Astrocyte (in vitro differentiated cells and primary cell): ENCODE data around the gene CCNB1IP1. TPM values are rescaled to one million over a fixed set of nuclear protein-coding genes. Genes with fewer than 3 reads are reported as not detected.

Experiments
- DNase-seq: peaks from one replicate; pipeline ENCODE4 v3.0.0-alpha.2; 2010; ENCODE audit warnings: low read depth
- FAIRE-seq: peaks from 2 replicates; lab custom pipeline; 2011; peaks lifted over from hg19 to GRCh38; lab: Jason Lieb, UNC
- H2AFZ ChIP-seq: 2 replicates; pipeline ENCODE4 v1.6.0; 2012; ENCODE audit warnings: low read depth, low read length, inconsistent platforms
- H3K27ac ChIP-seq: 2 replicates; pipeline ENCODE4 v1.5.1; 2011; ENCODE audit warnings: low read depth, low read length, inconsistent platforms
- H3K27me3 ChIP-seq: 2 replicates; pipeline ENCODE4 v1.6.0; 2011; ENCODE audit warnings: low read length, inconsistent platforms; ENCODE audit not compliant: insufficient read depth
- H3K36me3 ChIP-seq: 2 replicates; pipeline ENCODE4 v1.5.1; 2011; ENCODE audit warnings: low read length, inconsistent platforms; ENCODE audit not compliant: insufficient read depth
- H3K4me1 ChIP-seq: 2 replicates; pipeline ENCODE4 v1.5.1; 2011; ENCODE audit warnings: low read length, inconsistent platforms; ENCODE audit not compliant: insufficient read depth
- H3K4me2 ChIP-seq: 2 replicates; pipeline ENCODE4 v1.6.0; 2012; ENCODE audit warnings: low read length, inconsistent platforms
- H3K4me3 ChIP-seq: 2 replicates; pipeline ENCODE4 v1.5.1; 2011; ENCODE audit warnings: low read depth, mild to moderate bottlenecking, low read length, inconsistent platforms; ENCODE audit not compliant: insufficient read depth
- H3K79me2 ChIP-seq: 2 replicates; pipeline ENCODE4 v1.6.0; 2012; ENCODE audit warnings: mild to moderate bottlenecking, low read length, inconsistent platforms; ENCODE audit not compliant: insufficient read depth
- H3K9ac ChIP-seq: 2 replicates; pipeline ENCODE4 v1.6.0; 2012; ENCODE audit warnings: mild to moderate bottlenecking, low read length, inconsistent platforms
- H3K9me3 ChIP-seq: 2 replicates; pipeline ENCODE4 v1.5.1; 2012; ENCODE audit warnings: low read depth, mild to moderate bottlenecking, low read length, inconsistent platforms; ENCODE audit not compliant: insufficient read depth
- H4K20me1 ChIP-seq: 2 replicates; pipeline ENCODE4 v1.6.0; 2012; ENCODE audit warnings: low read length, inconsistent platforms; ENCODE audit not compliant: insufficient read depth
- H3K27ac Mint-ChIP-seq: one replicate; pipeline ENCODE4 v1.8.0; 2021; ENCODE audit warnings: mild to moderate bottlenecking, mixed read lengths; ENCODE audit not compliant: unreplicated experiment
- H3K27me3 Mint-ChIP-seq: one replicate; pipeline ENCODE4 v1.8.0; 2021; ENCODE audit warnings: low read depth, mixed read lengths; ENCODE audit not compliant: unreplicated experiment
- H3K36me3 Mint-ChIP-seq: one replicate; pipeline ENCODE4 v1.8.0; 2021; ENCODE audit warnings: low read depth, mixed read lengths; ENCODE audit not compliant: unreplicated experiment
- H3K4me1 Mint-ChIP-seq: one replicate; pipeline ENCODE4 v1.8.0; 2021; ENCODE audit warnings: low read depth, mixed read lengths; ENCODE audit not compliant: unreplicated experiment
- H3K4me3 Mint-ChIP-seq: one replicate; pipeline ENCODE4 v1.8.0; 2021; ENCODE audit warnings: mild to moderate bottlenecking, moderate library complexity, mixed read lengths; ENCODE audit not compliant: unreplicated experiment
- H3K9me3 Mint-ChIP-seq: one replicate; pipeline ENCODE4 v1.8.0; 2021; ENCODE audit warnings: mild to moderate bottlenecking, mixed read lengths; ENCODE audit not compliant: unreplicated experiment
- CTCF ChIP-seq: IDR thresholded peaks from 2 replicates; pipeline ENCODE4 v1.5.1; 2011; ENCODE audit warnings: low read depth, mild to moderate bottlenecking, inconsistent platforms, low read length, moderate library complexity; ENCODE audit not compliant: insufficient read depth
- EZH2 ChIP-seq: IDR thresholded peaks from 2 replicates; pipeline ENCODE4 v1.6.1; 2012; ENCODE audit warnings: mild to moderate bottlenecking, low read length, inconsistent platforms; ENCODE audit not compliant: insufficient read depth
- total RNA-seq: library from RNA; stranded (reverse); gene quantifications from 2 replicates; pipeline ENCODE4 v1.2.1, GENCODE V29; 2021

The CCNB1IP1 gene
- total RNA-seq, 1 donor from 2014 or later, result 89.1 TPM

GRCh38 chr14:20380681-20381080 is 47.6 kb upstream of the CCNB1IP1 start:
- Mint-ChIP-seq H3K27ac (no peak overlapping the region), H3K9me3 (no peaks in the 10 kb centered on the region), H3K27me3 (no peaks in the 10 kb centered on the region), H3K4me3 (no peak overlapping the region), H3K4me1 (no peaks in the 10 kb centered on the region), H3K36me3 (peaks cover 35% of the 10 kb centered on the region)
- Histone ChIP-seq H3K27me3 (no peaks in the 10 kb centered on the region), H3K79me2 (no peaks in the 10 kb centered on the region), H3K4me3 (no peak overlapping the region), H3K4me2 (no peak overlapping the region), H4K20me1 (no peaks in the 10 kb centered on the region), H2AFZ (no peak overlapping the region), H3K4me1 (no peaks in the 10 kb centered on the region), H3K9me3 (no peaks in the 10 kb centered on the region), H3K36me3 (peaks cover 42% of the 10 kb centered on the region), H3K27ac (no peak overlapping the region), H3K9ac (no peak overlapping the region)
- no peak for FAIRE-seq
- no peak for DNase-seq
- TF ChIP-seq EZH2 (no peak), CTCF (no peak)

- Histone ChIP-seq H3K27me3 (no peaks in the 10 kb centered on the region), H3K4me2 (no peak overlapping the region), H3K27ac (no peak overlapping the region), H3K36me3 (peaks cover 43% of the 10 kb centered on the region), H3K79me2 (no peaks in the 10 kb centered on the region), H3K9me3 (no peaks in the 10 kb centered on the region), H4K20me1 (no peaks in the 10 kb centered on the region), H2AFZ (no peak overlapping the region), H3K4me1 (no peaks in the 10 kb centered on the region), H3K9ac (no peak overlapping the region), H3K4me3 (no peak overlapping the region)
- Mint-ChIP-seq H3K27me3 (no peaks in the 10 kb centered on the region), H3K4me3 (no peak overlapping the region), H3K27ac (no peak overlapping the region), H3K4me1 (no peaks in the 10 kb centered on the region), H3K36me3 (peaks cover 38% of the 10 kb centered on the region), H3K9me3 (no peaks in the 10 kb centered on the region)
- FAIRE-seq, result no peak
- DNase-seq, result no peak
- TF ChIP-seq CTCF (no peak), EZH2 (no peak)
These were observed 46.7 kb upstream of the CCNB1IP1 start for GRCh38 chr14:20379743-20380142.

- H3K4me3 Mint-ChIP-seq, result no peak overlapping the region
- FAIRE-seq (no peak), DNase-seq (no peak)
- no peaks in the 10 kb centered on the region for H3K4me1 Mint-ChIP-seq
- no peaks in the 10 kb centered on the region for H3K27me3 Mint-ChIP-seq
- Histone ChIP-seq H3K4me3 (no peak overlapping the region), H3K36me3 (peaks cover 46% of the 10 kb centered on the region), H3K9ac (no peak overlapping the region), H3K4me2 (no peak overlapping the region), H3K27ac (no peak overlapping the region), H4K20me1 (no peaks in the 10 kb centered on the region), H3K9me3 (no peaks in the 10 kb centered on the region), H3K27me3 (no peaks in the 10 kb centered on the region), H3K79me2 (no peaks in the 10 kb centered on the region), H3K4me1 (no peaks in the 10 kb centered on the region), H2AFZ (no peak overlapping the region)
- peaks cover 44% of the 10 kb centered on the region for H3K36me3 Mint-ChIP-seq
- no peak overlapping the region for H3K27ac Mint-ChIP-seq
- TF ChIP-seq CTCF (no peak), EZH2 (no peak)
- no peaks in the 10 kb centered on the region for H3K9me3 Mint-ChIP-seq
These were observed 44.1 kb upstream of the CCNB1IP1 start for GRCh38 chr14:20377171-20377570.
